ENCODE measurements around the gene ACSF2.
"Not testable (repeated sequence)": the region's sequence is repeated elsewhere in the genome, so short reads cannot be mapped to it uniquely, and the experiment has no call there.

The ACSF2 gene, protein sequence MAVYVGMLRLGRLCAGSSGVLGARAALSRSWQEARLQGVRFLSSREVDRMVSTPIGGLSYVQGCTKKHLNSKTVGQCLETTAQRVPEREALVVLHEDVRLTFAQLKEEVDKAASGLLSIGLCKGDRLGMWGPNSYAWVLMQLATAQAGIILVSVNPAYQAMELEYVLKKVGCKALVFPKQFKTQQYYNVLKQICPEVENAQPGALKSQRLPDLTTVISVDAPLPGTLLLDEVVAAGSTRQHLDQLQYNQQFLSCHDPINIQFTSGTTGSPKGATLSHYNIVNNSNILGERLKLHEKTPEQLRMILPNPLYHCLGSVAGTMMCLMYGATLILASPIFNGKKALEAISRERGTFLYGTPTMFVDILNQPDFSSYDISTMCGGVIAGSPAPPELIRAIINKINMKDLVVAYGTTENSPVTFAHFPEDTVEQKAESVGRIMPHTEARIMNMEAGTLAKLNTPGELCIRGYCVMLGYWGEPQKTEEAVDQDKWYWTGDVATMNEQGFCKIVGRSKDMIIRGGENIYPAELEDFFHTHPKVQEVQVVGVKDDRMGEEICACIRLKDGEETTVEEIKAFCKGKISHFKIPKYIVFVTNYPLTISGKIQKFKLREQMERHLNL

GRCh38 chr17:50425682-50426471 is at the start of gene ACSF2:
ACSF2 (plus strand) TSS chr17:50426218; CDS start chr17:50426262, 44 bp downstream.
- DNase-seq (ENCODE audit: low spot score), result peak; percentile 16

DNA sequence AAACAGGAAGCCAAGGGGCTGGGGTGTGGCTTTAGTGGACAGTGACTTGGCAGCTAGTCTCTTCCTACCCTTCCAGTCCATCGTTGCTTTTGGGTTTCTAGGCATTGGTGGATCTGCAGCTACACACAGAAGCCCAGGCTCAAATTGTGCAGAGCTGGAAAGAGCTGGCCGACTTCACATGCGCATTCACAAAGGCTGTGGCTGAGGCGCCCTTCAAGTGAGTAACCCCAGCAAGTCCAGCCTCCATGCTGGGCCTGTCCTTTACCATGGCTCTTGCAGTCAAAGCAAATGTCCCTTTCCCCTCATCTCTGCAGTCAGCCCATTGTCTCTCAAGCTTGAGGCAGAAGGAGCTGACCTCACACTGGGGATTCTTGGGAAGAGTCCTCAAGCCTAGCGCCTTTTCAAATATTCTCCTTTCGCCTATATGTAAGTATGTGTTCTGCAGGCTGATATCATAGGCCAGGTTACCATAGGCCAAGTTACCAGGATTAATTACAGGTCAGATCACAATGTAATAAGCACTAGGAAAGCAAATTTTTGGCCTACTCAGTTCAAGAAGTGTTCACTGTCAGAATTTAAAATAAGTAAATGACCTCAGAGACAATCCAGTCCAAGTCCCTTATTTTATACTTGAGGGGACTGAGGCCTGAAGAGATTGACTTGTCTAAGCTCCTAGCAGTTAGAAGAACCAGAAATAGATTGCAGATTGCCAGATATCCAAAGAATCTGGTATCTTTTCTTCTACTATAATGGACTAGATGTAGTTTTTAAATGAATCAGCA is 46.5 kb upstream of the ACSF2 start:
- no peak for DNase-seq (ENCODE audit: low spot score)

GRCh38 chr17:50380369-50381259 is 45.4 kb upstream of the ACSF2 start:
- no peak for DNase-seq (ENCODE audit: low spot score)

- no peak for DNase-seq (ENCODE audit: low spot score)
Observed at GRCh38 chr17:50381260-50381815, 44.7 kb upstream of the ACSF2 start.

DNA sequence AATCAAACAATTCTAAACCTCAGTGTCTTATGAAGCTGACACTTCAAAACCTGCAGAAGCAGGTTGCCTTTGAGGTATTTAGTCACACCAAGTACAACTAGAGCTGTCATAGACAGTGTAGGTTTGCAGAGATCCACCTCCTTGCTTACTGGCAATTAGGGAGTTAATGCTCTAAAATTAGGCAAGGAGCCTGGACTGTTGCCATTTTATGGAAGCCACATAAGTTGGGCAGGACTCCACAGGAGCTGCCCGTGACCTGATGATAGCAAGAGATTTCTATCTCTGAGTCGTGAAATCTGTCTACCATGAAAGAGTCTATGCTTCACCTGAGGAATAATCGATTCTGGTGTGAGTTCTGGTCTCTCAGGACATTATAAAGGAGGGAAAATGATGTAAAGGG is 44.1 kb upstream of the ACSF2 start:
- DNase-seq (ENCODE audit: low spot score), result no peak

GRCh38 chr17:50382931-50383330 is 43.1 kb upstream of the ACSF2 start:
- DNase-seq (ENCODE audit: low spot score), result no peak

- no peak for DNase-seq (ENCODE audit: low spot score)
Observed at GRCh38 chr17:50386510-50386909, 39.5 kb upstream of the ACSF2 start.

DNA sequence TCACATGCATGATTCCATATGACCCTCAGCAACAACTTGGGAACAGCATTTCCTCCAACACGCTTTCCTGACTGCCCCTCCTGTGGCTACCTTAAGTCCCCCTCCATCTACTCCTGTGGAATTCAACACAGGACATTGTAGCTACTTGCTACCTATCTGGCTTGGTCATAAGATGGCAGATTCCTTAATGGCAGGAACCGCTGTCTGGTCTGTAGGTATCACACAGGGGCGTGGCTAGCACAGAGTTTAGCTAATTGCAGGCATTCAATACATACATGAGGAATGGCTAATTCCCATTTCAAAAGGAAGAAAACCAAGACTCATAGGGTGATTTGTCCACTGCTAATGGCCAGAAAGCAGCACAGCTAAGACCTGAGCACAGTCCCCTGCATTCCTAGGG is 37.3 kb upstream of the ACSF2 start:
- no peak for DNase-seq (ENCODE audit: low spot score)

DNA sequence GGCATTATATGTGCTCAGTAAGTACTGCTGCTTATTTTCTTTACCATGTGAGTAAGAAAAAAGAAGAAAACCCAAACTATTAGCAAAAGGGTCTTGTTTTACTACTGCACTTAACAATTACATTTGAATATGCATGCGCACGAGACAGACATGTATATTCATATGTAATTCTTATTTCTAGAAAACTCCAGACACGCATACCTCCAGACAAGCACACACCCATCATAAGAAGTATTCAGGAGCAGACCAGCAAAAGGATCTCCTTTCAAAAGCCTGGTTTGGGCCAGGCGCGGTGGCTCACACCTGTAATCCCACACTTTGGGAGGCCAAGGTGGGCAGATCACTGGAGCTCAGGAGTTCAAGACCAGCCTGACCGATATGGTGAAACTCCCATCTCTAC is 36.5 kb upstream of the ACSF2 start:
- no peak for DNase-seq (ENCODE audit: low spot score)

DNA sequence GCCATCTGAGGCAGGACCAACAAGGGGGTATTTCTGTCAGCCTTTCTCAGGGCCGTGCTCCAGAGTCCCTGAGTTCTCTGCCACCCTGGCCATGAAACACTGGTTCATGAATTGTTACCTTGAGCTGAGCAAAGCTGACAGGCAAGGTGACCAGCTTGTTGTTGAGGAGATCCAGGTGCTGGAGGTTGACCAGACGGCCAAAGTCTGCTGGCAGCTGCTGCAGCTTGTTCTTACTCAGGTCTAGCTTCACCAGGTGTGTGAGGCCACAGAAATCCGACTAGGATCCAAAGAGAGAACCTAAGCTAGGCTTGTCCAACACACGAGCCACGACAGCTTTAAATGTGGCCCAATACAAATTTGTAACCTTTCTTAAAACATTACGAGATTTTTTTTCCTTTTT is 33.4 kb upstream of the ACSF2 start:
- DNase-seq (ENCODE audit: low spot score), result no peak

GRCh38 chr17:50393700-50394099 is 32.3 kb upstream of the ACSF2 start:
- no peak for DNase-seq (ENCODE audit: low spot score)

GRCh38 chr17:50394711-50395110 is 31.3 kb upstream of the ACSF2 start:
- DNase-seq (ENCODE audit: low spot score), result no peak

DNA sequence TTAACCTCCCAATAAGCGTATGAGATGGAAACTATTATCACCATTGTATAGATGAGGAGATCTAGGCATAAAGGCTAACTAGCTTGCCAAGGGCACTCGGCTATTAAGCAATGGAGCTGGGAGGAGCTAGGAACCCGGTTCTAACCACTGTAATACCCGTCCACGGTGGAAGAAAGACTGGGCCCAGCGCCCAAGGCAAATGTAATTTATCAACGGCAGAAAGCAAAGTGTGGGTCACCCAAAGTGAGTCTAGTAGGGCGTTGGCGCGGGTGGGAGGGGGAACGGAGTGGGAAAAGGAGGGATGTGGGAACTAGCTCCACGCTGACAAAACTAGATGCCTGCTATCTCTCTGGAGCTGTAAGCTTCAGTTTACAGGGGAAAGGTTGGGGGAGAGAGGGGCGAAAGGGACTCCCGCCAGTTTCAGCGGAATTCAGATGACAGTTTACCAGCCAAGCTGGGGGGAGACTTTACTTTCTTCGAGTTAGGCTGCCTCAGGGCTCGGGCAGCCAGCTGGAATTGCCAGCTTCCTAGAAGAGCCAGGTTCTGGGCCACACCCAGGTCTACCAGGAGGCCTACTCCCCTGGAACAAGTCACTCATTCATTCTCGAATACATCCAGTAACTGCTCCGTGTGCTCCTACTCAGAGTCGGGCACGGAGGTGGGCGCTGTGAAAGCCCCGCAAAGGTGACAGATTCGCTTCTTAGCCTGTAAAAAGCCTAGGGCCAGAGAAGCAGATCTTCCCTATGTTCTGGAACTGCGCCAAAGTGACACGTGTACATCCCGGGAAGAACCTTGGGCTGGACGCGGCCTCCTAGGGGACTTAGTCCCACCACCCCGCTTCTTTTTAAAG is 29.5 kb upstream of the ACSF2 start:
- DNase-seq (ENCODE audit: low spot score), result no peak

DNA sequence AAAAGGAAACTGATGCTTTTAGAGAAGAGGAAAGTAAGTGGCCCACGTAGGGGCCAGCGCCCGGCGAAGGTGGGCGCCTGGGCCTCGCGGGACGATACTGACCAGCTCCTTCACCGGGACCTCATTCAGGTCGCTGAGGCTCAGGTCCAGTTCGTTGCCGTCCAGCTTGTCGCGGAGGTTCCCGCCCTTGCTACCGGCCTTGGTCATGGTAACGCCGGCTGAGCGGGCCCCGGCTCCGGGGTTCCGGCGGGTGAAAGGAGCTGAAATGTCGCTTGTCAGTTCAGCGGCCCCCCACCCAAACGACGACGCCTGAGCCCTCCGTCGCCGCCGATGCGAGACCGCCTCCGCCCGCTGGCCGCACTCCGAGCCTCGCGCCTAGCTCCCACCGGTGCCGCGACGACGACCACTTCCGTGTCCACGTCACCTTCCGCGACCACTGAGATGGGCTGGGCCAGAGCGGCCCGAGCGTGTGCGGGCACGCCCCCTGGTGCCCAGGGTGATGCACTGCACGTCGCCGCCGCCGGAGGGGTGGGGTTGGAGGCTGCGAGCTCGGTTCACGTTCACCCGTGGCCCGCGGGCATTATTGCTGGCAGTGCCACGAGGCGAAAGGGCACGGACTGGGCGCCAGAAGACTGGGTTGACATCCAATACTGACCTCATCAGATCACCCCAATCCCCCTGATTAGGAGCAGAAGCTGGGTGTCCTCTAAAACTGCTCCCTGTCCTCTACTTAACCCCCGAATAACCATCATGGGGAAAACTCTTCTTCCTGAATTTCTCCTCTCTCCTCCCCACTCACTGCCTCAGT is 28.7 kb upstream of the ACSF2 start, which contains the start of gene LRRC59:
Gene LRRC59 (minus strand): TSS at position 413 of the 808 bp plus-strand sequence. CDS start 206 bp downstream, at position 207.
- peak; percentile 60 for DNase-seq (ENCODE audit: low spot score)

DNA sequence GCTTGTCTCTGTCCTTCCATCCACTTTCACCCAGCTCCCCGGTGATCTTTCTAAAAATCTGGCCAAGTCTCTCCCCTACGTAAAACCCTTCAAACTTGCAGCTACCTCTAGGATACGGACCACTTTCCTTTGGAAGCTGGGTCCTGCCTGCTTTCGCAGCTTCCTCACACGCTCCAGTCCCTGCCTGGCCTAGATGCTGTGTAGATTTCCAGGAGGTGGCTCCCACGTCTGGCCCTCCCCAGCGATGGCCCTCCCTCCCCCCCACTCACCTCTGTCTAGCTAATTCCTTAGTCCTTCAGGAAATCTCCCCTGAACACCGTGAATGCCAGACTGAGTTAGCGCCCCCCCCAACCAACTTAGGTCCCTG is 28.1 kb upstream of the ACSF2 start:
- DNase-seq (ENCODE audit: low spot score), result no peak

DNA sequence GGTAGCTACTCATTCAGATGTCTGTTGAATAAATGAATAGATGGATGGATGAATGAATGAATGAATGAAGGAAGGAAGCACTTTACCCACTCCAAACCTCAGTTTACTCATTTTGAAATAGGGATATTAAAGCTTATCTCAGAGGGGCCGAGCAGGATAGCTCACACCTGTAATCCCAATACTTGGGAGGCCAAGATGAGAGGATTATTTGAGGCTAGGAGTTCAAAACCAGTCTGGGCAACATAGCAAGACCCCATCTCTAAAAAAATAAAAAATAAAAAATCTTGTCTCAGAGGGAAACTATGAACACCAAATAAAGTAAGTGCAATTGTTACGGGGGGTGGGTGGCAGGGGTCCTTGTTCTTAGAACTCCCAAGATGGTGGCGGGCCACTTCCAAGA is 27.3 kb upstream of the ACSF2 start:
- DNase-seq (ENCODE audit: low spot score), result not testable (repeated sequence)

- DNase-seq (ENCODE audit: low spot score), result not testable (repeated sequence)
Observed at GRCh38 chr17:50399591-50399990, 26.4 kb upstream of the ACSF2 start.

GRCh38 chr17:50405351-50405750 is 20.7 kb upstream of the ACSF2 start:
- not testable (repeated sequence) for DNase-seq (ENCODE audit: low spot score)

- DNase-seq (ENCODE audit: low spot score), result no peak
Observed at GRCh38 chr17:50406578-50406977, 19.4 kb upstream of the ACSF2 start.

Data from globus pallidus (tissue), 1 donor.